Mesothelial cell of epicardium (in vitro differentiated cells): ENCODE measurements around the gene NFE2L3. TPM values are rescaled to one million over a fixed set of nuclear protein-coding genes. Genes with fewer than 3 reads are reported as not detected.
A peak's percentile ranks its signal among the peaks of the same experiment; 100 is the strongest.

ENCODE experiments used
- DNase-seq, 2 experiments: peaks; one replicate each; pipeline ENCODE4 v3.0.0; 2021; ENCODE audit warnings: low spot score in 2 of 2; ENCODE audit not compliant: unreplicated experiment in 2 of 2
- H3K27ac Mint-ChIP-seq: 2 replicates; pipeline ENCODE4 v1.8.0; 2021; ENCODE audit warnings: mixed read lengths
- H3K27me3 Mint-ChIP-seq: 2 replicates; pipeline ENCODE4 v1.8.0; 2021; ENCODE audit warnings: low read depth, mixed read lengths
- H3K36me3 Mint-ChIP-seq: 2 replicates; pipeline ENCODE4 v1.8.0; 2021; ENCODE audit warnings: mixed read lengths
- H3K4me1 Mint-ChIP-seq: 2 replicates; pipeline ENCODE4 v1.8.0; 2021; ENCODE audit warnings: mixed read lengths
- H3K4me3 Mint-ChIP-seq: 2 replicates; pipeline ENCODE4 v1.8.0; 2021; ENCODE audit warnings: mild to moderate bottlenecking, moderate library complexity, mixed read lengths
- H3K9me3 Mint-ChIP-seq: 2 replicates; pipeline ENCODE4 v1.8.0; 2021; ENCODE audit warnings: mixed read lengths
- total RNA-seq: library from RNA; stranded (reverse); gene quantifications from 3 replicates; pipeline ENCODE4 v1.2.1, GENCODE V29; 2021
- TF ChIP-seq, protein P1 (sequence below): fragments of 200-600 bp; sonication (generic); IDR thresholded peaks from one replicate; pipeline ENCODE4 v1.5.0; 2021; ENCODE audit warnings: antibody characterized with exemption; ENCODE audit not compliant: unreplicated experiment

The NFE2L3 gene, protein sequence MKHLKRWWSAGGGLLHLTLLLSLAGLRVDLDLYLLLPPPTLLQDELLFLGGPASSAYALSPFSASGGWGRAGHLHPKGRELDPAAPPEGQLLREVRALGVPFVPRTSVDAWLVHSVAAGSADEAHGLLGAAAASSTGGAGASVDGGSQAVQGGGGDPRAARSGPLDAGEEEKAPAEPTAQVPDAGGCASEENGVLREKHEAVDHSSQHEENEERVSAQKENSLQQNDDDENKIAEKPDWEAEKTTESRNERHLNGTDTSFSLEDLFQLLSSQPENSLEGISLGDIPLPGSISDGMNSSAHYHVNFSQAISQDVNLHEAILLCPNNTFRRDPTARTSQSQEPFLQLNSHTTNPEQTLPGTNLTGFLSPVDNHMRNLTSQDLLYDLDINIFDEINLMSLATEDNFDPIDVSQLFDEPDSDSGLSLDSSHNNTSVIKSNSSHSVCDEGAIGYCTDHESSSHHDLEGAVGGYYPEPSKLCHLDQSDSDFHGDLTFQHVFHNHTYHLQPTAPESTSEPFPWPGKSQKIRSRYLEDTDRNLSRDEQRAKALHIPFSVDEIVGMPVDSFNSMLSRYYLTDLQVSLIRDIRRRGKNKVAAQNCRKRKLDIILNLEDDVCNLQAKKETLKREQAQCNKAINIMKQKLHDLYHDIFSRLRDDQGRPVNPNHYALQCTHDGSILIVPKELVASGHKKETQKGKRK
- total RNA-seq, result 11.8 to 12.9 TPM (median 12.3 TPM) in 3 replicates

DNA sequence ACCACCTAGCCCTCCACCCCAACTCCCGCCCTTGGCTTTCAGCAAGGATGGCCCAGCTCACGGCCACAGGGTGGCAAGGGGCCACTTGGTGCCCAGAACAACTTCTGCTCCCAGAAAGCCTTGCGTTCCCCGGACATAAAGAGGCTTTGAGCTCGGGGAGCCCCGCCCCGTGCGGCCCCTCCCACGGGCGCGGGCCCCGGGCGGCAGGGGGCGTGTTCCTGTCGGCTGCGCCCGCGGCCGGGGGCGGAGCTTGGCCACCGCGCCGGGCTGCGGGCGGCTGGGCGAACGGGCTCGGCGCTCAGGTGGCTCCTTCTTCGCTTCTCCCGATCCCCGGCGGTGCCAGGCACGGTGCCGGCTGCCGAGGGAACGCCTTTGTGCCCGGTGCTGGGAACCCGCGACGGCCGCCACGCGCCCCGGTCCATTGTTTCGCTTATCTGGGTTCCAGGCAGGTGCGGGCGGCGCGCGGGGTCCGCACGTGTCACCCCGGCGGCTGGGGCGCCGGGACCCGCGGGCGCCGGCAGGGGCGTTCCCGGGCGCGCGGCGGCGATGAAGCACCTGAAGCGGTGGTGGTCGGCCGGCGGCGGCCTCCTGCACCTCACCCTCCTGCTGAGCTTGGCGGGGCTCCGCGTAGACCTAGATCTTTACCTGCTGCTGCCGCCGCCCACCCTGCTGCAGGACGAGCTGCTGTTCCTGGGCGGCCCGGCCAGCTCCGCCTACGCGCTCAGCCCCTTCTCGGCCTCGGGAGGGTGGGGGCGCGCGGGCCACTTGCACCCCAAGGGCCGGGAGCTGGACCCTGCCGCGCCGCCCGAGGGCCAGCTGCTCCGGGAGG lies at the start of gene NFE2L3:
Gene NFE2L3 (plus strand): TSS at position 246 of the 829 bp plus-strand sequence. CDS start 301 bp downstream, at position 547.
- Mint-ChIP-seq H3K36me3 (no peaks in the 10 kb centered on the region), H3K4me3 (peak within 1 kb of the TSS; percentile 67), H3K9me3 (no peaks in the 10 kb centered on the region), H3K4me1 (peaks cover 31% of the 10 kb centered on the region), H3K27me3 (peaks cover 43% of the 10 kb centered on the region), H3K27ac (peak within 1 kb of the TSS; percentile 61)
- TF ChIP-seq, protein P1, sequence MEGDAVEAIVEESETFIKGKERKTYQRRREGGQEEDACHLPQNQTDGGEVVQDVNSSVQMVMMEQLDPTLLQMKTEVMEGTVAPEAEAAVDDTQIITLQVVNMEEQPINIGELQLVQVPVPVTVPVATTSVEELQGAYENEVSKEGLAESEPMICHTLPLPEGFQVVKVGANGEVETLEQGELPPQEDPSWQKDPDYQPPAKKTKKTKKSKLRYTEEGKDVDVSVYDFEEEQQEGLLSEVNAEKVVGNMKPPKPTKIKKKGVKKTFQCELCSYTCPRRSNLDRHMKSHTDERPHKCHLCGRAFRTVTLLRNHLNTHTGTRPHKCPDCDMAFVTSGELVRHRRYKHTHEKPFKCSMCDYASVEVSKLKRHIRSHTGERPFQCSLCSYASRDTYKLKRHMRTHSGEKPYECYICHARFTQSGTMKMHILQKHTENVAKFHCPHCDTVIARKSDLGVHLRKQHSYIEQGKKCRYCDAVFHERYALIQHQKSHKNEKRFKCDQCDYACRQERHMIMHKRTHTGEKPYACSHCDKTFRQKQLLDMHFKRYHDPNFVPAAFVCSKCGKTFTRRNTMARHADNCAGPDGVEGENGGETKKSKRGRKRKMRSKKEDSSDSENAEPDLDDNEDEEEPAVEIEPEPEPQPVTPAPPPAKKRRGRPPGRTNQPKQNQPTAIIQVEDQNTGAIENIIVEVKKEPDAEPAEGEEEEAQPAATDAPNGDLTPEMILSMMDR, result no peak
- DNase-seq, result peak; percentile 51 to 73

DNA sequence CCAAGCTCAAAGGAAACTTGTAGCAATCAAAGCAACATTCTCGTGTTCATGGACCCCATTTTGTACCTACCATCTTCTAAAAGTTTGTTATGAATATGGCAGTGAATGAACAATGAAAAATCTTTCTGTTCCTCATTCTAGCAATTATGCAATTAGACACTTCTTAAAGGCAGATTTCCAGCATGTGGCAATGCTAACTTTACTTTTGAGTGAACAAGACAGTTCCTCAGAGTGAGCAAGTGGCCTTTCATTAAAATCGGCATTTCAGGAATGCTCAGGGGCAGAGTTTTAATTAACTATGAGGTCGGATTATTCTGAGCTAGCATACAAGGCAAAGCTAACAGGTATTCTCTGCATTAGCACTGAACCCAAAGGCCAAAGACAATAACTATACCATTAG lies 48.4 kb upstream of the NFE2L3 start:
- Mint-ChIP-seq H3K4me1 (peaks cover 10% of the 10 kb centered on the region), H3K27ac (no peak overlapping the region), H3K36me3 (no peaks in the 10 kb centered on the region), H3K27me3 (no peaks in the 10 kb centered on the region), H3K9me3 (no peaks in the 10 kb centered on the region), H3K4me3 (no peak overlapping the region)
- TF ChIP-seq, protein P1, result no peak
- DNase-seq, result no peak

DNA sequence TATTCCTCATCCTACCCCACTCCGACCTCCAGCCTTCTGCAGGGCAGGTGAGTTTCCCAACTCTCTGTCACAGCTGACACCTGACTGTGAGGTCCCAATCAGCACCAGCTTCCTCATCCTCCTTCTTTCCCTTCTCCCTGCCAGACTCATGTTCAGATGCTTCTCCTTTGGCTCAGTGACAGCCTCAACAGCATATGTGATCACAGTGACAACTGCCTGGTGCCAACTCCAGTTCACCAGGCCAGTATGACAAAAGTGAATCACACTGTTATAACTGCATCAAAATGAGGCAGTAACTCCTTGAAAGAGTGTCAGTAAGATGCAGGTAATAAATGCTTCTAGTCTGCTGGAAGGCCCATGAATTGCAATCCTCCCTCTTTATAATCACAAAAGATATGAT lies 46.8 kb upstream of the NFE2L3 start:
- no peak for DNase-seq
- Mint-ChIP-seq H3K9me3 (no peaks in the 10 kb centered on the region), H3K4me1 (peaks cover 10% of the 10 kb centered on the region), H3K4me3 (no peak overlapping the region), H3K36me3 (no peaks in the 10 kb centered on the region), H3K27ac (no peak overlapping the region), H3K27me3 (no peaks in the 10 kb centered on the region)
- TF ChIP-seq, protein P1, result no peak

DNA sequence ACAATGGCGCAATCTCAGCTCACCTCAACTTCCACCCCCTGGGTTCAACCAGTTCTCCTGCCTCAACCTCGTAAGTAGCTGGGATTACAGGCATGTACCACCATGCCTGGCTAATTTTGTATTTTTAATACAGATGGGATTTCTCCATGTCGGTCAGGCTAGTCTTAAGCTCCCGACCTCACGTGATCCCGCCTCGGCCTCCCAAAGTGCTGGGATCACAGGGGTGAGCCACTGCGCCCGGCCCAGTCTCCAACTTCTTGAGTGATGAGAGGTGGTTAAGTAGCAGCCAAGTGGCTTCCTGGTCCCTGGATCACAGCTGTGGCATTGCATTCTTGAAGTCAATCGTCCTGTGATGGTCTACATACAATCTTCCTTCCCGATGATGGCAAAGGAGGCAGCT lies 46.1 kb upstream of the NFE2L3 start:
- TF ChIP-seq, protein P1, result no peak
- Mint-ChIP-seq H3K4me1 (peaks cover 10% of the 10 kb centered on the region), H3K27ac (no peak overlapping the region), H3K27me3 (no peaks in the 10 kb centered on the region), H3K4me3 (no peak overlapping the region), H3K36me3 (no peaks in the 10 kb centered on the region), H3K9me3 (no peaks in the 10 kb centered on the region)
- DNase-seq, result no peak

DNA sequence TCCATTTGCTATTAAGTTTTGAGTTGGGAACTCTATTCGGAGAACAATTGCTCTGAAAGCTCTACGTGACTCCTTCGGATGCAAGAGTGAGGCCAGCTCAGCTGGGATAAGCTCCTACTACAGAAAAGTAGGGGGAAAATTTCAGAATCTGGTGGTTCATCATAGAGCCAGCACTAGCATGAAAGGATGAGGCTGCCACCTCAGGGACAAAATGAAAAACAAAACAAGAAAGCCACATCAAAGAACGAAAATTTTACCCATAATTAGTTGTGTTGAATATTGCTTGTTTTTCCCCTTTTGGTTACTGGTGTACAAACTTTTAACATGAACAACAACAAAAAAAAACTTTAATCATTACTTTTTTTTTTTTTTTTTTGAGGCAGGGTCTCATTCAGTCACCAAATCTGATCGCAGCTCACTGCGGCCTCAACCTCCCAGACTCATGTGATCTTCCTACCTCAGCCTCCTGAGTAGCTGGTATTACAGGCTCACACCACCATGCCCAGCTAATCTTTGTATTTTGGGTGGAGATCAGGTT lies 39.7 kb upstream of the NFE2L3 start:
- no peak overlapping the region for H3K27ac Mint-ChIP-seq
- no peak for DNase-seq
- no peak overlapping the region for H3K4me3 Mint-ChIP-seq
- no peaks in the 10 kb centered on the region for H3K4me1 Mint-ChIP-seq
- H3K27me3 Mint-ChIP-seq, result peaks cover 1% of the 10 kb centered on the region
- no peaks in the 10 kb centered on the region for H3K9me3 Mint-ChIP-seq
- TF ChIP-seq, protein P1, result no peak
- no peaks in the 10 kb centered on the region for H3K36me3 Mint-ChIP-seq
